OCI-LY1 (cell line): Measurements from ENCODE around the gene REM1.

Source experiments
- H2AFZ ChIP-seq: fragments of 200-600 bp; sonication (generic), shearing (Covaris generic); 2 replicates; pipeline ENCODE4 v1.6.0; 2014; ENCODE audit warnings: antibody characterized with exemption, mild to moderate bottlenecking, low read length
- H3F3A ChIP-seq: fragments of 200-600 bp; sonication (generic), shearing (Covaris generic); 2 replicates; pipeline ENCODE4 v1.6.0; 2014; ENCODE audit warnings: mild to moderate bottlenecking, antibody characterized with exemption, low read length, moderate library complexity; ENCODE audit not compliant: insufficient read depth
- H3K27ac ChIP-seq: fragments of 200-600 bp; sonication (generic); 2 replicates; pipeline ENCODE4 v1.5.1; 2014; ENCODE audit warnings: low read length, mixed run types, mild to moderate bottlenecking, low read depth; ENCODE audit not compliant: poor library complexity, severe bottlenecking
- H3K27me3 ChIP-seq: fragments of 200-600 bp; sonication (generic); 2 replicates; pipeline ENCODE4 v1.6.0; 2014; ENCODE audit warnings: antibody characterized with exemption, mild to moderate bottlenecking, low read length, moderate library complexity; ENCODE audit not compliant: insufficient read depth
- H3K36me3 ChIP-seq: fragments of 200-600 bp; sonication (generic); 2 replicates; pipeline ENCODE4 v1.6.1; 2014; ENCODE audit warnings: mild to moderate bottlenecking, antibody characterized with exemption, low read length, moderate library complexity, mixed read lengths; ENCODE audit not compliant: insufficient read depth
- H3K4me1 ChIP-seq: fragments of 200-600 bp; sonication (generic); 2 replicates; pipeline ENCODE4 v1.5.1; 2014; ENCODE audit warnings: mild to moderate bottlenecking, low read length, moderate library complexity; ENCODE audit not compliant: insufficient read depth, severe bottlenecking
- H3K4me2 ChIP-seq: fragments of 200-600 bp; sonication (generic), shearing (Covaris generic); 2 replicates; pipeline ENCODE4 v1.6.1; 2014; ENCODE audit warnings: low read length
- H3K4me3 ChIP-seq: fragments of 200-600 bp; sonication (generic); 2 replicates; pipeline ENCODE4 v1.5.1; 2014; ENCODE audit warnings: low read length, low read depth, mild to moderate bottlenecking, mixed read lengths; ENCODE audit not compliant: poor library complexity, severe bottlenecking
- H3K79me2 ChIP-seq: fragments of 200-600 bp; shearing (Covaris generic); 2 replicates; pipeline ENCODE4 v1.6.1; 2016; ENCODE audit warnings: mixed run types, low read length, mixed read lengths; ENCODE audit not compliant: insufficient read depth
- H3K9ac ChIP-seq: fragments of 200-600 bp; sonication (generic), shearing (Covaris generic); 2 replicates; pipeline ENCODE4 v1.6.1; 2014; ENCODE audit warnings: mild to moderate bottlenecking, low read length, mixed read lengths
- H3K9me2 ChIP-seq: fragments of 200-600 bp; sonication (generic), shearing (Covaris generic); 2 replicates; pipeline ENCODE4 v1.6.1; 2014; ENCODE audit warnings: low read depth, mild to moderate bottlenecking, low read length, mixed read lengths
- H3K9me3 ChIP-seq: fragments of 200-600 bp; shearing (Covaris generic); 2 replicates; pipeline ENCODE4 v1.6.1; 2014; ENCODE audit warnings: low read length, mixed read lengths
- H4K20me1 ChIP-seq: fragments of 200-600 bp; sonication (generic), shearing (Covaris generic); 2 replicates; pipeline ENCODE4 v1.6.0; 2016; ENCODE audit warnings: mild to moderate bottlenecking, low read length; ENCODE audit not compliant: insufficient read depth
- EZH2 ChIP-seq: fragments of 200-600 bp; sonication (generic), shearing (Covaris generic); IDR thresholded peaks from 2 replicates; pipeline ENCODE4 v1.8.0; 2017; ENCODE audit warnings: borderline replicate concordance, mixed run types, mild to moderate bottlenecking, antibody characterized with exemption, low read length, moderate library complexity, mixed read lengths
- TF ChIP-seq, protein P1 (sequence below): fragments of 200-600 bp; sonication (generic), shearing (Covaris generic); IDR thresholded peaks from 2 replicates; pipeline ENCODE4 v1.5.1; 2017; ENCODE audit warnings: mild to moderate bottlenecking, antibody characterized with exemption, low read length, moderate library complexity, mixed read lengths

Gene REM1

DNA sequence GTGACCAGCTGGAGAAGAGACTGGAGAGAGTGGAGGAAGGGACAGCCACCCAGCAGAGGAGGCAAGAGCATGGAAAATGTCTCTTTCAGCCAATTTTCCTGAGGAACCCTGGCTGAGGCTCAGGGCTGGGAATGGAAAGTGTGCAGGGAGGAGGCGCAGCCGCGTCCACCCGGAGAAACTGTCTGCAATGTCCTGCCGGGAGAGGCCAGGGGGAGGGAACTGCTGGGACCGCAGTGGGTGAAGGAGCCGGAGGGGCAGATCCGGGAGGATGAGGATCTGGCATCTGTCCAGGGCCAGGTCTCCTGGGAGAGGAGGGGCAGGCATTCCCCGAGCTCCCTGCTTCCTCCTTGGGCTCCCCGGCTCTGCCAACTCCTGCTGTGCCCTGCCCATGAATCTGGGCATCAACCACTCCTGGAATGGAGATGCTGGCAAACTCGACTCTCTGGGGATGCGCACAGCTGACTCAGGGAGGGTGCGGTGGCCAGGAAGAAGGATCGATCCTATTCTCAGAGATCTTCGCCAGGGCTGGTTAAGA lies 21.7 kb downstream of the REM1 start:
- Histone ChIP-seq H3K4me1 (no peaks in the 10 kb centered on the region), H3K9ac (no peak overlapping the region), H3F3A (no peaks in the 10 kb centered on the region), H2AFZ (no peak overlapping the region), H3K4me2 (no peak overlapping the region), H3K36me3 (no peaks in the 10 kb centered on the region), H3K27me3 (no peaks in the 10 kb centered on the region), H3K27ac (no peak overlapping the region), H3K9me3 (no peaks in the 10 kb centered on the region), H3K79me2 (no peaks in the 10 kb centered on the region), H3K9me2 (no peaks in the 10 kb centered on the region), H4K20me1 (no peaks in the 10 kb centered on the region), H3K4me3 (no peak overlapping the region)
- TF ChIP-seq, protein P1, sequence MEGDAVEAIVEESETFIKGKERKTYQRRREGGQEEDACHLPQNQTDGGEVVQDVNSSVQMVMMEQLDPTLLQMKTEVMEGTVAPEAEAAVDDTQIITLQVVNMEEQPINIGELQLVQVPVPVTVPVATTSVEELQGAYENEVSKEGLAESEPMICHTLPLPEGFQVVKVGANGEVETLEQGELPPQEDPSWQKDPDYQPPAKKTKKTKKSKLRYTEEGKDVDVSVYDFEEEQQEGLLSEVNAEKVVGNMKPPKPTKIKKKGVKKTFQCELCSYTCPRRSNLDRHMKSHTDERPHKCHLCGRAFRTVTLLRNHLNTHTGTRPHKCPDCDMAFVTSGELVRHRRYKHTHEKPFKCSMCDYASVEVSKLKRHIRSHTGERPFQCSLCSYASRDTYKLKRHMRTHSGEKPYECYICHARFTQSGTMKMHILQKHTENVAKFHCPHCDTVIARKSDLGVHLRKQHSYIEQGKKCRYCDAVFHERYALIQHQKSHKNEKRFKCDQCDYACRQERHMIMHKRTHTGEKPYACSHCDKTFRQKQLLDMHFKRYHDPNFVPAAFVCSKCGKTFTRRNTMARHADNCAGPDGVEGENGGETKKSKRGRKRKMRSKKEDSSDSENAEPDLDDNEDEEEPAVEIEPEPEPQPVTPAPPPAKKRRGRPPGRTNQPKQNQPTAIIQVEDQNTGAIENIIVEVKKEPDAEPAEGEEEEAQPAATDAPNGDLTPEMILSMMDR, result no peak
- TF ChIP-seq EZH2, result no peak

DNA sequence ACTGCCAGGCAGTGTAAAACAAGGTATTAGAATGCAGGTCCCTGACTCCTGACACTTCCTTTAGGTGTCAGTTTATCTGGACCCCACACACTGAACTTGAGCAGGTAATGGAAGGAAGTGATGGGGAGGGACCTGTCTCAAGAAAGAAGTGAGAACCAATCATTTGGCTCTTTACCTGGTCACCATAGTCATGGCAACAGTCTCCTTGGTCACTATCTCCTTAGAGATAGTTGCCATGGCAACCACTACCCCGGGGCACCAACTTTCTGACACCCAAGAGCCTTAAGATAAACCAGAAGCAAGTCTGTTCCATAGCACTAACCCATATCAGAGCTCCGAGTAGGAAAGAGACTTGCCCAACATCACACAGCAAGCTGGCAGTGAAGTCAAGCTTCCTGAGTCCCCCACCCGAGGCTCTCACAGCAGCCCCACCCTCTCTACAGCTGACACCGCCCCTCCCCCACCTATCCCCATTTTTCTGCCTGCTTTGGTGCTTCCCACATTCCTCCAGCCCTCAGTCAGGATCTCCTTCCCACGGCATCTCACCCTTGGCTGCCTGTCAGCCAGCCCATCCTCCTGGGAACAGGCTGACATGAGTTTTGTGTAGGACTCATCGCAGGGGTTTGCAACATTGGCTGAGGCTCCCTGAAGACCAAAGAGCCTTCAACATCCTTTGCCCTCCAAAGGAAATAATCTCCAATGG lies 22.9 kb downstream of the REM1 start:
- Histone ChIP-seq H3K9ac (no peak overlapping the region), H3K79me2 (no peaks in the 10 kb centered on the region), H3K4me3 (no peak overlapping the region), H3K27me3 (no peaks in the 10 kb centered on the region), H3F3A (no peaks in the 10 kb centered on the region), H3K9me3 (no peaks in the 10 kb centered on the region), H3K27ac (no peak overlapping the region), H3K36me3 (no peaks in the 10 kb centered on the region), H3K4me1 (no peaks in the 10 kb centered on the region), H3K4me2 (no peak overlapping the region), H3K9me2 (no peaks in the 10 kb centered on the region), H4K20me1 (no peaks in the 10 kb centered on the region), H2AFZ (no peak overlapping the region)
- TF ChIP-seq EZH2, result no peak
- TF ChIP-seq, protein P1, result no peak

DNA sequence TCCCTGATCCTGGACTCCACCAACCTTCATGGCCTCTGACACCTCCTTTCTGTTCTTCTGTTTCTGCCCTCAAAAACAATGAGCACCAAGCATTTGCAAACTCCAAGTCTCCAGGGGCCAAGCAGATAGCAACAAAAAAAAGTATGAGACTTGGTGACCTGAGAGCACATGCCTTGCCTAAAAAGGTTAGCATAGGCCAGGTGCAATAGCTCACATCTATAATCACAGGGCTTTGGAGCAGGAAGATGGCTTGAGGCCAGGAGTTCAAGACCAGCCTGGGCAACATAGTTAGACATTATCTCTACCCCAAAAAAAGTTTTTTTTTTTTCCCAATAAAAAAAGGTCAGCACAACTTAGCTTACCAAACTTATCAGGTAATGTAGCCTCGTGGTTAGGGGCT lies 25.4 kb downstream of the REM1 start:
- Histone ChIP-seq H2AFZ (no peak overlapping the region), H3K9me3 (no peaks in the 10 kb centered on the region), H3K9me2 (no peaks in the 10 kb centered on the region), H3F3A (no peaks in the 10 kb centered on the region), H3K4me1 (no peaks in the 10 kb centered on the region), H3K4me3 (no peak overlapping the region), H3K79me2 (no peaks in the 10 kb centered on the region), H3K9ac (no peak overlapping the region), H3K27ac (no peak overlapping the region), H3K27me3 (peaks cover 4% of the 10 kb centered on the region; the same call in 1 of the 2 replicates), H4K20me1 (no peaks in the 10 kb centered on the region), H3K36me3 (no peaks in the 10 kb centered on the region), H3K4me2 (no peak overlapping the region)
- TF ChIP-seq EZH2, result no peak
- TF ChIP-seq, protein P1, result no peak
